M059J (cell line): ENCODE data around the gene GCLC. TPM values are rescaled to one million over a fixed set of nuclear protein-coding genes. Genes with fewer than 3 reads are reported as not detected.
"Not testable (repeated sequence)": the region's sequence is repeated elsewhere in the genome, so short reads cannot be mapped to it uniquely, and the experiment has no call there.

ENCODE experiments used
- DNase-seq: peaks from one replicate; pipeline ENCODE4 v3.0.0-alpha.2; 2012; ENCODE audit warnings: low read depth
- total RNA-seq: library from RNA; depleted of rRNA; stranded (reverse); fragments of >200 nt; shearing (Covaris generic); gene quantifications from 2 replicates; pipeline ENCODE4 v1.2.3, GENCODE V29; 2014

The GCLC gene
- total RNA-seq, 1 experiment from 2014 or later: 17.6 TPM

DNA sequence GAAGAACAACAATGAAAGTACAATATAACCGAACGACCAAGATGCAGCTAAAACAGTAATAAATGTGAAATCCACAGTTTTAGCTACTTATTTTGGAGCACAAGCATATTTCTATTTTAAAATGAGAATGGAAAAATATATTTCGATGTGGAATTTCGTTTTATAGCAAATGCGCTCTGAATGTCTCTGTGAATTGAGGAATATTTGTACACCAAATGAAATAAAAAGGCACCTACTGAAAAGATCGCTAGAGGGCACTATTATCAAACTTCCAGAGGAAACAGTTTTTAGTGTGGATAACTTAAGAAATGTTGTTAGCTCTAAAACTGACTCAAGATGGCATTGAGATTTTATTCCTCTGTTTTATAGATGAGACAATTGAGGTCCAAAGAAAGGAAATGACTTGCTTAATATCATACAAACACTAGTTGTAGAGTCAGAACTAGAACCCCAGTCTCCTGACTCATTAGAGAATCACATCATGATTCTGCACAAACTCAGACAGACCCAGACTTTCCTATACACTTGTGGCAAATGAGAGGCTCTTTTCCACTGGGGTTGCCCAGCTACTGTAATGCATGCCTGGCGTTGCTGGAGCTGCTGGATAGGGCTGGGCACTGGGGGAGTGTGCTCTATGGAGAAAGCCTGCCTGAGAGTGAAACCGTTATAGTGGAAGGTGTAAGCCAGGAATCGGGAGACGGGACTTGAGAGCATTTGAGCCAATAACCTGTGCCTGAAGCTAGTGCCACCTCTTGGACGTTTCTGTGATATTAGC is 51.9 kb downstream of the GCLC start:
- peak; percentile 73 for DNase-seq

GRCh38 chr6:53487080-53487479 is 57.8 kb downstream of the GCLC start:
- no peak for DNase-seq

- DNase-seq: no peak
Observed at GRCh38 chr6:53486679-53487078, 58.2 kb downstream of the GCLC start.

GRCh38 chr6:53484476-53485280 is 60.2 kb downstream of the GCLC start:
- peak; percentile 68 for DNase-seq

- peak; percentile 41 for DNase-seq
Observed at GRCh38 chr6:53483423-53484353, 61.2 kb downstream of the GCLC start.

GRCh38 chr6:53481323-53481722 is 63.6 kb downstream of the GCLC start:
- DNase-seq: no peak

GRCh38 chr6:53480774-53481173 is 64.1 kb downstream of the GCLC start:
- not testable (repeated sequence) for DNase-seq

GRCh38 chr6:53479871-53480270 is 65.0 kb downstream of the GCLC start:
- DNase-seq: no peak

- no peak for DNase-seq
Observed at GRCh38 chr6:53476964-53477363, 67.9 kb downstream of the GCLC start.

GRCh38 chr6:53474010-53474409 is 70.9 kb downstream of the GCLC start:
- DNase-seq: no peak

- no peak for DNase-seq
Observed at GRCh38 chr6:53469163-53469562, 75.7 kb downstream of the GCLC start.

DNA sequence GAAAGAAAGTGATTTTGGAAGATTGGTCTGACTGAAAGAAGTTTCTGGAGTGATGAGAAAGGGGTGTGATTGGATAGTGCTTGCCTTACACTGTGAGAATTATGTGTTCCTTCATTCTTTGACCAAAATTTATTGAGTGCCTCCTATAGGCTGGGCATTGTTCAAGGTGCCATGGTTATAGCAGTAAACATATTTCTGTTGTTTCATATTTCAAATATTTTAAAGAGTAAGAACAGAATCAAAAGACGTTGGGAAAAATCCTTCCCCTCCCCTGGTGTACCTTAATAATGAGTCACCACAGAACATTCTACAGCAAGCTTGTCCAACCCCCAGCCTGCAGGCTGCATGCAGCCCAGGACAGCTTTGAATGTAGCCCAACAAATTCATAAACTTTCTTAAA is 78.6 kb downstream of the GCLC start:
- peak; percentile 32 for DNase-seq

DNA sequence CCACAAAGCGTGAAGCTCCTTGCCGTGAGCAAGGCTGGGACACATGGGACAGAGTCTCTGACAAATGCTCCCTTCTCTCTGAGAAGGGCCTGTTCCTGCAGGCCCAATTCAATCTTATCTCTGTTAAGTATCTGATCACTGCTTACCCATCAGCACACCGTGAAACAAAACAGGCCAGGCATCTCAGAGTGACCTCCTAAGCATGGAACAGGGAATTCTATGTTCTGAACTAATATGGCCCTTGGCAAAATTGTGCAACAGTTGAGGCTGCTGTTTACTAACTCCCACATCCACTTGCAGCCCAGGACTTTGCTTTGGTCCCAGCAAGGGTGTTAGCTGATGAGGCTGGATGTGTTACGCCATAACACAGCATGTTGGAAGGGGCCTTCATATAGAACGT is 79.2 kb downstream of the GCLC start:
- peak; percentile 54 for DNase-seq

- DNase-seq: peak; percentile 51
Observed at GRCh38 chr6:53464927-53465460, 79.9 kb downstream of the GCLC start.

DNA sequence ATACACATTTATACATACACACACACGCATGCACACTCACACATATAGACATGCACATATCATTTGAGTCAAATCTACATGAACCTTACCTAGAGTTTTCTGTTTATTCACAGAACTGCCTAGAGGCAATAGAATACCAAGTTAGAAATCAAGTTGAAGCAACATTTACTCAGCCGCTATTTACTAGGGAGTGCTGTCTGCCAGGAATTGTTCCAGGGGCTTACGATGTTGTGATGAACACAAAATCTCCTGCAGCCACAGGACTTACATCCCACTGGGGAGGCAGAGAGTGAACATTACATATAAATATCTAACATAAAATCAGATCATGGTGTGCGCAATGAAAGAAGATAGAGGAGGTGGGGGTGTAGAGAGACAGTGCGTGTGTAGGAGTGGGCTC is 80.4 kb downstream of the GCLC start:
- DNase-seq: no peak

GRCh38 chr6:53461696-53462095 is 83.2 kb downstream of the GCLC start:
- DNase-seq: no peak

DNA sequence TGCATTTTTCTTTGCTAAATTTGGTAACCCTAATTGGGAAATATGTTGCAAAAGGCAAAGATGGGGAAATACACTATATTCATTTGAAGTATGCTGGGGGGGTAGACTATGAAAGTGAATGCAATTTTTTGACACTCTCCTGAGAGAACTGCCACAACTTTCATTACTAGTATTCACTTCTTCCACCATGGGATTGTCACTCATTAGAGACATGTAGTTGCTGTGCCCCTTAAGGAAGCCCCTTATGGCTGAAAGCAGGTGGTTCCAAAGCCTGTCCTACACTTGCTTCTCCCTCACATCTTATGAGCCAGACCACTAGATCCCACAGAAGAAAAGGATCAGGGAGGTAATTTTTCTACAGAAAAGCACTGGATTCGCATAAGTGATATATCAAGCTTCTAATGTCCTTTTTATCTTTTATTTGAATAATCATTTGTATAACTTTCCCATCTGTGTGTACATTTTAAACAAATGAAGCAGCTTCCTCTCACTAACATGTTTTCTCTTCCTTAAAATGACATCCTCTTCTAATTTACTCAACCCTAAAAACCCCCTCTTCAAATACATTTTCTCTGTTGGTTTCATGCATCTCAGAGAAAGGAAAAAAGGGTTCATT is 83.8 kb downstream of the GCLC start:
- no peak for DNase-seq

DNA sequence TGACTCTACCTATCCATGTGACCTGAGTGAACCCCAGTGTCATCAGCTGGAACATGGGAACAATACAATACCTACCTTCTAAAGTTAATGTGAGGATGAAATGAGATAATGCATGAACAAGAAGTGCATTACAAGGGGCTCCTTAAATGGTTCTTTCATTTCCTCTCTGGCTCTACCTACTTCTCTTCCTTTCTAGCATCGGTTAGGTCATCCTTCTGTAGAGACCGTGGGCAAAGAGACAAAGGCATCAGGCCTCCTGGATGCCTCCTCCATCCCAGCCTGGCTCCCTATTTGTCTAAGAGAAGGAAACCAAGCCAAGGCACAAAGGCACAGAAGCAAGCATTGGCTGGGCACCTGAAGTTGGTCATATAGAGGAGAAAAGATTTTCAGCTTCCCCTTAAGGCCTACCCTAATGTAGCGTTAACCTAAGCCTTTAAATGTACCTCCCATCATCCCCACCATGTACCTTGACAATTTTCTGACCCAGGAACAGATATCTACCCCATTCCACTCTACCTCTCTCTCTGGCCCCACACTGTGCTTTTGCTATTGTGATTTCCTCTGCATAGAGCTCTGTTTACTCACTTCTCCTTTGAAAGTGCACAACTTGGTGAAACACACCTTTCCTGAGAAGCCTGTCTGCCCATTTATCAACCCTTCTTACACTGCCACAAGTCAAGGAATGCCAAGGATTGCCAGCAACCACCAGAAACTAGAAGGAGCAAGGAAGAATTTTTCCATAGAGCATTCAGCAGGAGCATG is 86.6 kb downstream of the GCLC start:
- no peak for DNase-seq

- no peak for DNase-seq
Observed at GRCh38 chr6:53456809-53457208, 88.1 kb downstream of the GCLC start.

- no peak for DNase-seq
Observed at GRCh38 chr6:53455678-53456077, 89.2 kb downstream of the GCLC start.

- no peak for DNase-seq
Observed at GRCh38 chr6:53451165-53451564, 93.7 kb downstream of the GCLC start.
